ENCODE measurements around the gene COX6B2. TPM values are rescaled to one million over a fixed set of nuclear protein-coding genes. Genes with fewer than 3 reads are reported as not detected.
A peak's percentile ranks its signal among the peaks of the same experiment; 100 is the strongest.

COX6B2 gene
- total RNA-seq, 1 donor from 2014 or later, result 0.50 TPM

GRCh38 chr19:55373306-55373992 lies 18.9 kb upstream of the COX6B2 start:
- H3K4me3 Mint-ChIP-seq (ENCODE audit: unreplicated experiment), result peak overlapping the region; percentile 64
- TF ChIP-seq CTCF (IDR thresholded peaks at IDR 0.05; ENCODE audit: insufficient read depth, low read depth, low read length) (no peak), EZH2 (IDR thresholded peaks at IDR 0.05; ENCODE audit: insufficient read depth, low read length) (no peak)
- Histone ChIP-seq H3K9me3 (ENCODE audit: insufficient read depth, low read depth, low read length) (no peaks in the 10 kb centered on the region), H3K27me3 (ENCODE audit: insufficient read depth, low read length) (no peaks in the 10 kb centered on the region), H3K4me1 (ENCODE audit: insufficient read depth, low read length) (peaks cover 55% of the 10 kb centered on the region), H3K79me2 (ENCODE audit: insufficient read depth, low read length) (peaks cover 16% of the 10 kb centered on the region), H3K4me3 (ENCODE audit: insufficient read depth, low read depth, low read length) (no peak overlapping the region), H3K9ac (ENCODE audit: low read length) (peak overlapping the region; percentile 73), H3K27ac (ENCODE audit: low read depth, low read length) (peak overlapping the region; percentile 82), H2AFZ (ENCODE audit: low read depth, low read length) (peak overlapping the region; percentile 73), H4K20me1 (ENCODE audit: insufficient read depth, low read length) (peaks cover 6% of the 10 kb centered on the region), H3K36me3 (ENCODE audit: insufficient read depth, low read length) (no peaks in the 10 kb centered on the region), H3K4me2 (ENCODE audit: low read length) (peak overlapping the region; percentile 70)
- H3K4me1 Mint-ChIP-seq (ENCODE audit: low read depth, unreplicated experiment), result peaks cover 26% of the 10 kb centered on the region
- H3K9me3 Mint-ChIP-seq (ENCODE audit: unreplicated experiment), result no peaks in the 10 kb centered on the region
- FAIRE-seq, result no peak
- DNase-seq (ENCODE audit: low read depth), result no peak
- H3K27me3 Mint-ChIP-seq (ENCODE audit: low read depth, unreplicated experiment), result no peaks in the 10 kb centered on the region
- H3K36me3 Mint-ChIP-seq (ENCODE audit: low read depth, unreplicated experiment), result no peaks in the 10 kb centered on the region
- H3K27ac Mint-ChIP-seq (ENCODE audit: unreplicated experiment), result peak overlapping the region; percentile 93

- Histone ChIP-seq H3K79me2 (ENCODE audit: insufficient read depth, low read length) (peaks cover 25% of the 10 kb centered on the region), H3K9me3 (ENCODE audit: insufficient read depth, low read depth, low read length) (no peaks in the 10 kb centered on the region), H3K4me2 (ENCODE audit: low read length) (peak overlapping the region; percentile 70), H3K9ac (ENCODE audit: low read length) (peak overlapping the region; percentile 74), H3K4me1 (ENCODE audit: insufficient read depth, low read length) (peaks cover 51% of the 10 kb centered on the region), H3K36me3 (ENCODE audit: insufficient read depth, low read length) (peaks cover 3% of the 10 kb centered on the region), H4K20me1 (ENCODE audit: insufficient read depth, low read length) (peaks cover 14% of the 10 kb centered on the region), H3K4me3 (ENCODE audit: insufficient read depth, low read depth, low read length) (no peak overlapping the region), H2AFZ (ENCODE audit: low read depth, low read length) (no peak overlapping the region), H3K27ac (ENCODE audit: low read depth, low read length) (peak overlapping the region; percentile 82), H3K27me3 (ENCODE audit: insufficient read depth, low read length) (no peaks in the 10 kb centered on the region)
- Mint-ChIP-seq H3K27ac (ENCODE audit: unreplicated experiment) (peak overlapping the region; percentile 75), H3K4me3 (ENCODE audit: unreplicated experiment) (peak overlapping the region; percentile 47), H3K27me3 (ENCODE audit: low read depth, unreplicated experiment) (no peaks in the 10 kb centered on the region), H3K9me3 (ENCODE audit: unreplicated experiment) (no peaks in the 10 kb centered on the region), H3K36me3 (ENCODE audit: low read depth, unreplicated experiment) (peaks cover 2% of the 10 kb centered on the region), H3K4me1 (ENCODE audit: low read depth, unreplicated experiment) (peaks cover 29% of the 10 kb centered on the region)
- FAIRE-seq, result no peak
- no peak for TF ChIP-seq EZH2 (IDR thresholded peaks at IDR 0.05; ENCODE audit: insufficient read depth, low read length)
- no peak for TF ChIP-seq CTCF (IDR thresholded peaks at IDR 0.05; ENCODE audit: insufficient read depth, low read depth, low read length)
- peak; percentile 44 for DNase-seq (ENCODE audit: low read depth)
Measured at GRCh38 chr19:55372316-55373081, 18.0 kb upstream of the COX6B2 start.

Data from astrocyte (in vitro differentiated cells and primary cell).